ENCODE data around the gene IWS1.

DNA sequence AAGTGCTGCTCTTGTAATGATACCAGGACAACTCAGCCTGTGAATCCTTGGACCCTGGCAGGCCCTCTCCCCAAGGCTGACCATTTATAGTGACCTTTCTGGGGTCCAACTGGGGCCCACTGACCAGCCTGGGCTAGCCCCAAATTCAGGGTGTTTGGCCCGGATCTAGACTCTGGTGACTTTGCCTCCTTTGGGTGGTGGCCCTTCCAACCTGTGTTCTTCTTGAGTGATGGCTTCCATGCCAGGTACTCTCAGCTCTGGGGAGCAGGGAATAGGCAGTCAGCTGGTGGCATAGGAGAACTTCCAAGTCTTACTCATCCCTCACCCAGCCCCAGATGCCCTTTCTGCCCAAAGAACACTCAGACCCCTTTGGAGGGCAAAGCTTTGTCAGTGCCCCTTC, 19.5 kb upstream of the IWS1 start:
- no peak for TF ChIP-seq CTCF (IDR thresholded peaks at IDR 0.05)
- no peak for TF ChIP-seq POLR2A (IDR thresholded peaks at IDR 0.05)
